Endothelial cell (in vitro differentiated cells): ENCODE results near the gene FAM114A2. TPM values are rescaled to one million over a fixed set of nuclear protein-coding genes. Genes with fewer than 3 reads are reported as not detected.

Experiments used
- DNase-seq: peaks from one replicate; pipeline ENCODE4 v3.0.0; 2021; ENCODE audit warnings: low spot score
- H3K27ac Mint-ChIP-seq: one replicate; pipeline ENCODE4 v1.8.0; 2021; ENCODE audit warnings: mixed read lengths, inconsistent platforms; ENCODE audit not compliant: unreplicated experiment
- H3K27me3 Mint-ChIP-seq: one replicate; pipeline ENCODE4 v1.8.0; 2021; ENCODE audit warnings: mild to moderate bottlenecking, moderate library complexity, mixed read lengths, inconsistent platforms; ENCODE audit not compliant: unreplicated experiment
- H3K36me3 Mint-ChIP-seq: one replicate; pipeline ENCODE4 v1.8.0; 2021; ENCODE audit warnings: mild to moderate bottlenecking, low read depth, mixed read lengths, inconsistent platforms; ENCODE audit not compliant: unreplicated experiment
- H3K4me1 Mint-ChIP-seq: one replicate; pipeline ENCODE4 v1.8.0; 2021; ENCODE audit warnings: mild to moderate bottlenecking, mixed read lengths, inconsistent platforms; ENCODE audit not compliant: unreplicated experiment
- H3K4me3 Mint-ChIP-seq: one replicate; pipeline ENCODE4 v1.8.0; 2021; ENCODE audit warnings: mild to moderate bottlenecking, mixed read lengths, inconsistent platforms; ENCODE audit not compliant: unreplicated experiment
- H3K9me3 Mint-ChIP-seq: one replicate; pipeline ENCODE4 v1.8.0; 2021; ENCODE audit warnings: mixed read lengths, inconsistent platforms; ENCODE audit not compliant: unreplicated experiment
- total RNA-seq: library from RNA; stranded (reverse); fragmentation: NEBNext Ultra II Directional; extraction: Animal tissue kit (Norgen Biotek cat#: 25700); gene quantifications from one replicate; pipeline ENCODE4 v1.2.1, GENCODE V29; 2021; ENCODE audit not compliant: unreplicated experiment
- TF ChIP-seq, protein P1 (sequence below): fragments of 200-600 bp; sonication (generic); IDR thresholded peaks from one replicate; pipeline ENCODE4 v1.5.0; 2021; ENCODE audit warnings: antibody characterized with exemption; ENCODE audit not compliant: unreplicated experiment

FAM114A2 gene
- total RNA-seq, 1 donor from 2014 or later = 28.4 TPM

DNA sequence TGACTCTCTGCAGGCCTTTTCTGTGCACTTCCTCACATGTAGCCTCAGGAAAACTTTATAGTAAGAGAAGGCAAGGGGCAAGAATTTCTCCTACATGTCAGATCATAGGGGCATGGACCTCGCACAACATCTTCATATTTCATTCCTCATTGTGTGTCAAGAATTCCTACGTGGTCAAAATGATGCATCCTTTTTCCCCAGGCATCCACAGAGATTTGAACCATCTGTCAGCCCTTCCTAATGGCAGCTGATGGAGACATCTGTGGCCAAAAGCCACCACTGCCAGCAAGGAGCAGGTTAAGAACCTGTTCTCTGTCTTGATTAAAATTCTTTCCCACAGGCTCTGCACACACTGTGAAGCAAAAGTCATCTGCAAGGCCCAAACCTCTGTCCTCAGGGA is 42.5 kb upstream of the FAM114A2 start:
- H3K4me3 Mint-ChIP-seq = no peak overlapping the region
- peaks cover 9% of the 10 kb centered on the region for H3K4me1 Mint-ChIP-seq
- H3K36me3 Mint-ChIP-seq = peaks cover under 1% of the 10 kb centered on the region
- TF ChIP-seq, protein P1, sequence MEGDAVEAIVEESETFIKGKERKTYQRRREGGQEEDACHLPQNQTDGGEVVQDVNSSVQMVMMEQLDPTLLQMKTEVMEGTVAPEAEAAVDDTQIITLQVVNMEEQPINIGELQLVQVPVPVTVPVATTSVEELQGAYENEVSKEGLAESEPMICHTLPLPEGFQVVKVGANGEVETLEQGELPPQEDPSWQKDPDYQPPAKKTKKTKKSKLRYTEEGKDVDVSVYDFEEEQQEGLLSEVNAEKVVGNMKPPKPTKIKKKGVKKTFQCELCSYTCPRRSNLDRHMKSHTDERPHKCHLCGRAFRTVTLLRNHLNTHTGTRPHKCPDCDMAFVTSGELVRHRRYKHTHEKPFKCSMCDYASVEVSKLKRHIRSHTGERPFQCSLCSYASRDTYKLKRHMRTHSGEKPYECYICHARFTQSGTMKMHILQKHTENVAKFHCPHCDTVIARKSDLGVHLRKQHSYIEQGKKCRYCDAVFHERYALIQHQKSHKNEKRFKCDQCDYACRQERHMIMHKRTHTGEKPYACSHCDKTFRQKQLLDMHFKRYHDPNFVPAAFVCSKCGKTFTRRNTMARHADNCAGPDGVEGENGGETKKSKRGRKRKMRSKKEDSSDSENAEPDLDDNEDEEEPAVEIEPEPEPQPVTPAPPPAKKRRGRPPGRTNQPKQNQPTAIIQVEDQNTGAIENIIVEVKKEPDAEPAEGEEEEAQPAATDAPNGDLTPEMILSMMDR = no peak
- no peaks in the 10 kb centered on the region for H3K27me3 Mint-ChIP-seq
- DNase-seq = no peak
- no peak overlapping the region for H3K27ac Mint-ChIP-seq
- H3K9me3 Mint-ChIP-seq = no peaks in the 10 kb centered on the region

DNA sequence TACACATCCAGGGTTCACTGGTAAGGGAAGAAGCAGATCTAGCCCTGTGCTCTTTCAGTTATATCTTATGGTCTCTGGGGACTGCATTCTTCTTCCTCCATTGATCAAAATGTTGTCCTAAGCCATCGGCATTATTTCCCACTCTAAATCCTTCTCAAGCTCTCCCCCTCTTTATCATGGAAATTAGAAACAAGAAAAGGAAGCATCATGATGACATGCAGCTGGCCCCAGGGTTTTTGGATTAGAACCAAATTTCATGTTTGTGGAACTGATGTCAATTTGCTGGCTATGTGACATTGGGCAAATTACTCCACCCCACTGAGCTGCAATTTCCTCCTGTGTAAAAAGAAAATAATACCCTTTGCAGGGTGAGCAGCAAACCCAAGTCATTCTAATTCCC is 39.6 kb upstream of the FAM114A2 start:
- Mint-ChIP-seq H3K4me1 (no peaks in the 10 kb centered on the region), H3K36me3 (no peaks in the 10 kb centered on the region), H3K4me3 (no peak overlapping the region), H3K27me3 (peaks cover 1% of the 10 kb centered on the region), H3K9me3 (no peaks in the 10 kb centered on the region), H3K27ac (no peak overlapping the region)
- no peak for DNase-seq
- TF ChIP-seq, protein P1 = no peak

DNA sequence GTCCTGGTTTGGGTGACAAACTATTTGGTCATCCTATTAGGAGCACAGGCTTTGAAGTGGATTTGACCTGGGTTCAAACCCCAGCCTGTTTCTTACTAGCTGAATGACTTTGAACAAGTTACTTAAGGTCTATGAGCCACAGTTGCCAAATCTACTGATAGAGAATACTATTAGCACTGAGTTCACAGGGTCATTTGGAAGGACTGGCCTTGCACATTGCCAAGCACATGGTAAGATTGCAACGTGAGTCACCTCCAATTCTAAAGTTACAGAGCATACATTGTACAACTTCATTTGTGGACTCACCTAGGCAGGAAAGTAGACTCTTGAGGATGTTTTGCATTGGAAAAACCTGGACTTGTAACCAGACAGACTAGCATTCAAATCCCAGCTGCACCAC is 39.0 kb upstream of the FAM114A2 start:
- no peak overlapping the region for H3K4me3 Mint-ChIP-seq
- TF ChIP-seq, protein P1 = no peak

DNA sequence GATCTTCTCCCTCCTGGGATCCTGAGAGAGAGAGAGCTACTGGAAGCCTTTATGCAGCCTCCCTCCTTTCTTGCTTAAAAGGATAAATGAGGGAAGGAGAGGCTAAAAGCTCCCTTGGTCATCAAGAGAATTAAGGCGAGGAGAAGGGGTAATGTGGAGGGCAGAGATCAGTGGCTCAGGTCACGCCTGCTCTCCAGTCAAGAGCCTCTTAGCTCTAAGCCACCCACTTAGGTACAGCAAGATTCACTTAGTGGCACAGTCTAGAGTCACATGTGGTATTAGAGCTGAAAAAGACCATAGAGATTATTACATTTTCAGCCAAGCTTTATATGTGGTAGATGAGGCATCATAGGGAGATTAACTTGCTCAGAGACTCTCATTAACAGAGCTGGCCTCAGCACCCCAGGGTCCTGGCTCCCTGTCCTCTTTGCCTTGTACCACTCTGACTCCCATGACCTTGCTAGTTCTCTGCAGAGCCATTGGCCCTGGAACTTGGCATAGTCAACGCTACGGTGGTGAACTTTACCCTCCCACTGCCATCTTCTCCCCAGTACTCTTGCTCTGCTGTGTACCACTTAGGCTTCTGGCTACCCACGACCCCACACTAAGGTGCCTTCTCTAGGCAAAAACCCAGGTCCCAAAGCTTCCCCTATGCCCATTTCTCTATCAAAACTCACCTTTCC is 37.7 kb upstream of the FAM114A2 start:
- no peak overlapping the region for H3K4me3 Mint-ChIP-seq
- no peaks in the 10 kb centered on the region for H3K9me3 Mint-ChIP-seq
- TF ChIP-seq, protein P1 = no peak
- H3K27me3 Mint-ChIP-seq = peaks cover 1% of the 10 kb centered on the region
- H3K27ac Mint-ChIP-seq = no peak overlapping the region
- H3K4me1 Mint-ChIP-seq = peaks cover 5% of the 10 kb centered on the region
- H3K36me3 Mint-ChIP-seq = no peaks in the 10 kb centered on the region
- DNase-seq = no peak

More for the DNA sequence above, 39.0 kb upstream of the FAM114A2 start:
- Mint-ChIP-seq H3K4me1 (peaks cover 3% of the 10 kb centered on the region), H3K36me3 (no peaks in the 10 kb centered on the region), H3K9me3 (no peaks in the 10 kb centered on the region), H3K27ac (no peak overlapping the region), H3K27me3 (peaks cover 1% of the 10 kb centered on the region)
- no peak for DNase-seq

DNA sequence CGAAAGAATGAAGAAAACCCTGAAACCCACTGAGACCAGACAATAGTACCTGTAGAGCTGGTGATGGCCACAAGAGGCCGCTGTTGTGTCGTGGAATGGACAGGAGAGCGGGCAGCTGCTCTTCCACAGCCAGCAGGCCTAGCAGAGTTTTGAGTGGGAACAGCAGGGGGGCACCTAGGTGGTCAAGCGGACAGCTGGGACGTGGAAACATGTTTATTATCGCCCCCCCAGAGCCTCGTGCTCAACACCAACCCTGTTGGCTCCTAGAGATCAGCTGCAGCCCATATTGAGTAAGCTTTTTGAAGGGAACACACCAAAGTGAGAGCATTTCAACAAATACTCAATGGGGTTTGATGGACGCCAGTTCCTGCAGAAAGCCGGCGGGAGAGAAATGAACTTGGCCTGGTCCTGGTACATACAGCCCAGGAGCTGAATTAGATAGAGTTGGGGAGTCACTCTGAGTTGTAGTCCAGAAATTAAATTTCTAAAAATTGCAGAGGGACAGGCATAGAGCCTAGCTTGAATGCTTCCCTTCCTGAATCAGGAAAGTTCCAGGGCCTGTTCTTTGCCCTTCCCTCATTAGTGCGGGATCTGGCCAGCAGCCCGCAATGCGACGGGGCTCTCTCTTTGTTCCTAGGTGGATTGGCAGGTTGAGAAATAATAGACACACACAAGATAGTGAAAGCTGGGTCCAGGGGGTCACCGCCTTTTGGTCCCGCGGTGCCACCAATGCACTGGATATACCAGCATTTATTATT is 33.9 kb upstream of the FAM114A2 start:
- peaks cover 5% of the 10 kb centered on the region for H3K4me1 Mint-ChIP-seq
- H3K9me3 Mint-ChIP-seq = no peaks in the 10 kb centered on the region
- TF ChIP-seq, protein P1 = peak; percentile 97
- DNase-seq = peak; percentile 86
- no peaks in the 10 kb centered on the region for H3K36me3 Mint-ChIP-seq
- peaks cover 1% of the 10 kb centered on the region for H3K27me3 Mint-ChIP-seq
- no peak overlapping the region for H3K27ac Mint-ChIP-seq
- no peak overlapping the region for H3K4me3 Mint-ChIP-seq
